NOMO-1 treated with DMSO at 0.1 percent for 48 hours (cell line): ENCODE results near the gene WNT10A.

ENCODE experiments used
- DNase-seq: peaks from one replicate; lab custom pipeline; 2025; ENCODE audit not compliant: unreplicated experiment; lab: John Stamatoyannopoulos, UW

Gene WNT10A

DNA sequence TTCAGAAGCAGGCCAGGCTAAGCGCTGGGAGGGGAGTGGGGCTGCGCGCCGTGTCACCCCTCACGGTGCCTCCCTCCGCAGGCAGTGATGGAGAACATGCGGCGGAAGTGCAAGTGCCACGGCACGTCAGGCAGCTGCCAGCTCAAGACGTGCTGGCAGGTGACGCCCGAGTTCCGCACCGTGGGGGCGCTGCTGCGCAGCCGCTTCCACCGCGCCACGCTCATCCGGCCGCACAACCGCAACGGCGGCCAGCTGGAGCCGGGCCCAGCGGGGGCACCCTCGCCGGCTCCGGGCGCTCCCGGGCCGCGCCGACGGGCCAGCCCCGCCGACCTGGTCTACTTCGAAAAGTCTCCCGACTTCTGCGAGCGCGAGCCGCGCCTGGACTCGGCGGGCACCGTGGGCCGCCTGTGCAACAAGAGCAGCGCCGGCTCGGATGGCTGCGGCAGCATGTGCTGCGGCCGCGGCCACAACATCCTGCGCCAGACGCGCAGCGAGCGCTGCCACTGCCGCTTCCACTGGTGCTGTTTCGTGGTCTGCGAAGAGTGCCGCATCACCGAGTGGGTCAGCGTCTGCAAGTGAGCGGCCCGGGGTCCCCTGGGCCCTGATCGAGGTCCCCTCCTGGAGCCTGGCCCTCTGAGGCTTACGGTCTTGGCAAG is 12.2 kb downstream of the WNT10A start:
- DNase-seq: peak; percentile 62

DNA sequence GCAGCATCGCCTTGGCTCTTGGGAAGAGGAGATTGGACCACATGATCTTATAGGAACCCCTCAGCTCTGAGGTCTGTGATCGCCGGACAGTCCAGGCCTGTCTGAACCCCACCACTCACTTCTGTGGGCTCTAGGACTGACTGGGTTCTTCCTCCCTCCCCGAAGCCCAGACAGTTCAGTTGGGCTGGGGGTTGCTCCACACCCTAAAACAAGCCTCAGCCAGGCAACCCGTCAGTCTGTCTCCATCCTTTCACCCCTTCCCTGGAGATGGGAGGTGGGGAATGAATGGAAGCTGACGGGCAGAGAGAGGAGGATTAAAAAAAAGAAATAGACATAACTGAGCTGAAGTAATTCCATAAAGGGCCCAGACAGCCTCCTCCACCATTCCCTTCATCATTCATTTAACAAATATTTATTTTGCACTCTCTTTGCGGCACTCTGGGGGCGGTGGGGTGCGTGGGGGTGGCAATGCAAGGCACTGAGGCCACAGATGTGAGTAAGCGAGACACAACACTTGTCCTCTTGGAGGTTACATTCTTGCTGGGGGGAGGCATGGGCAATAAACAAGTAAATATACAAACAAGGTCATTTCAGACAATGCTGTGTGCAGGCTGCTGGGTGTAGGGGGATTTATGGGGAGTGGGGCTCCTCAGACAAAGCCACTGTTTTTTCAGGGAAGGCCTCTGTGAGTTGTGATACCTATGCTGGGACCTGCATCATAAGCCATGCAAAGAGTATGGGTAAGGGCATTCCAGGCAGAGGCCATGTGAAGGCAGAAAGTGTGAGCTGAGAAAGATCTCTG is 12.9 kb downstream of the WNT10A start:
- DNase-seq: no peak

DNA sequence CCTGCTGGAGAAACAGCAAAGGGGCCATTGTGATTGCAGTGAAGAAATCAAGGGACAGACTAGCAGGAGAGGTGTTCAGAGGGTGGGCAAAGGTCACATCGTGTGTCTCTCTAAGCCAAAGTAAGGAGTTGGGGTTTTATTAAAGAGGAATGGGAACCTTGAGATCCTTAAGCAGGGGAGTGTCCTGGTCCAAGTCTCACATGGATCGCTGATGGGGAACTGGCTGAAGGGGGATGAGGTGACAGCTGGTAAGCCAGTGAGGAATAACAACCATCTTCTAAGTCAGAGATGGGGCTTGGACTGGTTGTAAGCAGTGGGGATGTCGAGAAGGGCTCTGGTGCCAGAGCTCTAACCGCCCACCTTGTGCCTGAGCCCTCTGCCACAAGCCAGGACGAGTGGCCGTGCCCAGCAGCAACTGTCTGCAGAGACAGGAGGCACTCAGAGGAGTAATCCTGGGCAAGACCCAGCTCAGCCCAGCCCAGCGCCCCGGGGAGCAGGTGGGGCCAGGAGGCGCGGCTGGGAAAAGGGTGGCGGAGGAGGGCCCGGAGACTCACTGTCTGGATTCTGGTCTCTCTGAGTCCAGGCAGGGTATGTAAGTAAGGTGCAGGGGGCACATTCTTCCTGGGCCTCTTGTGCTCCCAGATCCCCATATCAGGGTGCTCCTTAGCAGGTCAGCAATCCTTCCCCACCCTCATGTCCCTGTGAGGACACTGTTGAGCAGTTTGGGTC is 13.7 kb downstream of the WNT10A start:
- no peak for DNase-seq

DNA sequence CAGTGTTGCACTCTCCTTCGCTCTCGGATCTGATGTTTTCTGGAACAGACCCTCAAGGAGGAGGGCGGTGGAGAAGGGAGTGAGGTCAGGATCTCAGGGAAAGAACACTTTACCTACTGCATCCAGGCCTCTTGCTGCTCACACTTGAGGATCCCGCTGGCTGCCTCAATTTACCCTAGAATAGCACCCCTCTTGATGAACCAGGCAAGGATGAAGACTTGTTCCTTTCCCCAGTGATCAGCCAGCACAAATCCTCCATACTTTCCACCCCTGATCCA is 14.2 kb downstream of the WNT10A start:
- no peak for DNase-seq

DNA sequence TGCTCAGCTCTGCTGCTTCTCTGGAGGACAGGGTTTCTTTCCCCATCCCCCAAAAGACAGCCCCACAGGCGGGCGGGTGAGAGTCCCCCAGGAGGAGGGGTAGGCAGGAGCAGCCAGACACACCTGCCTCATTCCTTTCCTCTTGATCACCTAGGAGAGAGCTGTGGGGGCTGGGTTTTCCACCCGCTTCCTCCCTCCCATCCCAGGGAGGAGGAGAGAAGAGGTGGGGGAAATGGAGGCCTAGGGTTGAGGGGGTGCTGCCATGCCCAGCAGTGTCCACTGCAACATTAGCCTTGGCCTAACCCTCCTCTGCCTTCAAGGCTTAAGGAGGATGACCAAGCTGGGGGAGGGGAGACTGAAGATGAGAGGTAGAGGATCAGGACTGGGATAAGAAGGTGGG is 14.7 kb downstream of the WNT10A start:
- no peak for DNase-seq

DNA sequence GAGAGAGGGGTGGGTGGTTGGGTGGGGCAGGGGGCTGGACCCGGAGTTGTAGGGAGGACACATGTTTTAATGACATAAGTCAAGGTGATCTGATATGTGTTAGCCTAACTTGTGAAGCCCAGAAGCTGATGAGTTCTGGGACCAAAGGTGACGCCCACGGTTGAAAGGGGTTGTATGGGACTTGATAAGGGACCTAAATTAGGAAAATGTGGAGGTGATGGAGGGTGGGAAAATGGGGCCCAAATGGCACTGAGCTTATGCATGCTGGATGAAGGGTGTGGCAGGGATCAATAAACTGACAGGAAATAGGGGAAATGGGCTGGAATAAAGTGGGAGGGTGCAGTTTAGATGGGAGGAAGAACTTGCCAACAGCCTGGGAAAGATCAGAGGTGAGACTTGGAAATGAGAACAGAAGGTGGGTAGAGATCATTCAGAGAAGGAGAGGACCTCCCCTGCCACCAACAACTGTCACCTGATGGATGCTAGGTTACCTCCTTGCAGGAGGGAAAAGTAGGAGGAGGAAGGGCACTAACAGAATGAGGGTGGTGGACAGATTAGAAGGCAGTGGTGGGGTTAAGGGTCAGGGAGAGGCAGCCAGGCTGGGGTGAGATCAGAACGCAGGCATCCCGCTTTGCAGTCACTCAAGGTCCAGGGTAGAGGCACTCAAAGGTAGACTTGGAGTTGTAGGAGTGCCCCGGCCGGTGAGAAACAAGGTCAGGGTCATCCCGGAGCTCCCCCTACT is 15.3 kb downstream of the WNT10A start:
- no peak for DNase-seq

DNA sequence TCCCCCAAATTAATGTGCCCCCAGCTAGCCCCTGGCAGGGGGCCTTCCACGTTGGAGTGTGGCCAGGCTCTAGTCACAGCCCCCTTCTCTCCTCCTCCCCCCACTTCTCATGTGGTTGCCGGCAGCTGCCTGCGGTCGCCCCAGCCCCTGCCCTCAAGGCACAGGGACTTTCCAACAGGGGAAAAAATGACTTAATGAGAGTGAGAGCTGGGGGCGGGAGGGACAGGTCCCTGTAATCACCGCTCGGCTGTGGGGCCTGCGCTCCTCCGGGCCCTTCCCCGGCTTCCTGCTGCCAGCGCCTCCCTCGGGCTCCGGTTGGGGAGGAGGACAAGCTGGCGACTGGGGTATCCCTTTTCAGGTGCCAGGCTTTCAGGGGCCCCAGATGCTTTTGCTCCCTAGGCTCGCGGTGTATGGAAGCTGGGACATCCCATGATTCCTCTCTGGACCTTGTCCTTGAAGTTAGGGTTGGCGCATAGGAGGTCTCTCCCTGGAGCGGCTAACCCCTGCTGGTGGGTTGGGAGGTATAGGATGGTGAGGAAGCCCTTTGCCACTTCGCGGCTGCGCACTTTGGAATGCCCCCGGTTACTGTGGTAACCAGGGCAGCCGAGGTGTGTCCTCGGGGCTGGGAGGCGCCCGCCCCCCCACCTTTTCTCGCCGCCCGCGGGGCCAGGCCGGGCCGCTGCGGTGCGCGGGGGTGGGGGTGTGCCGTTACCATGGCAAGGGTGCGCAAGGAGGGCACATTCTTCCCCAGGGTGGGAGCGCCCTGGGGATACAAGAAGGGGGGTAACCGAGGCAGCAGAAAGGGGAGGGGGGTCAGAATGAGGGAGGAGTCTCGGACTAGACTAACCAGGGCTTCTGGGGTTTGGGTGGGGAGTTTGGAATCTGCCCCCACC is 16.1 kb downstream of the WNT10A start:
- DNase-seq: no peak

DNA sequence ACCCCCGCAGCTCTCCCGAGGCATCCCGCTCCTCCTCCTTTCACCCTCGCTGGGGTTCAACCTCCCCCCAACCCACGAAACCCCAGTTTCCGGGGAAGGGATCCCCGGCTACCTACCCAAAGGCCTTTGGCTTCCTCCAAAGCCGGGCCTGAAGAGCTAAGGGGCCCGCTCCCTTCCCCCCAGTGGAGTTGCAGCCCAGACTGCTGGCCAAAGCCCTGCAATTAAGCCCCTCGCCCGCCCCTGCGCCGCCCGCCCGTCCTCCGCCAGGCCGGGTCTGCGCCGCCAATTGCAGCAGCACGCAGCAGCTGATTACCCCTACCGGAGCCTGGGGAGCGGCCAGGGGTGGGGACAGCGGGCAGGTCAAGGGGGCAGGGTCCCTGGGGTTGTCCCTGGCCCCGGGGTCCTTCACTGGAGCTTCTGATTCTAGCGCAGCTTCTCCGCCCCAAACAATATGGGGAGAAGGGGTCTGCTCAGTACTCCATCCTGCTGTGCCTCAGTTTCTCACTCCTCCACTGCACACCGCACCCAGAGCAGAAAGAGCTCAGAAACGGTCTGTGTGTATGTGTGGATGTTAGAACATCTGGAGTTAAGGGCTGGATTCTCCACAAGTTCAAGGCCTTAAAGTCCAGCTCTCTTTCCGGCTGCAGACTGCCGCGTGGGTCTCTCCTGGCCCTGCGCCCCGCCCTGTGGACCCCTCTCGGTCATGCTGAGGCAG is 16.9 kb downstream of the WNT10A start:
- no peak for DNase-seq

DNA sequence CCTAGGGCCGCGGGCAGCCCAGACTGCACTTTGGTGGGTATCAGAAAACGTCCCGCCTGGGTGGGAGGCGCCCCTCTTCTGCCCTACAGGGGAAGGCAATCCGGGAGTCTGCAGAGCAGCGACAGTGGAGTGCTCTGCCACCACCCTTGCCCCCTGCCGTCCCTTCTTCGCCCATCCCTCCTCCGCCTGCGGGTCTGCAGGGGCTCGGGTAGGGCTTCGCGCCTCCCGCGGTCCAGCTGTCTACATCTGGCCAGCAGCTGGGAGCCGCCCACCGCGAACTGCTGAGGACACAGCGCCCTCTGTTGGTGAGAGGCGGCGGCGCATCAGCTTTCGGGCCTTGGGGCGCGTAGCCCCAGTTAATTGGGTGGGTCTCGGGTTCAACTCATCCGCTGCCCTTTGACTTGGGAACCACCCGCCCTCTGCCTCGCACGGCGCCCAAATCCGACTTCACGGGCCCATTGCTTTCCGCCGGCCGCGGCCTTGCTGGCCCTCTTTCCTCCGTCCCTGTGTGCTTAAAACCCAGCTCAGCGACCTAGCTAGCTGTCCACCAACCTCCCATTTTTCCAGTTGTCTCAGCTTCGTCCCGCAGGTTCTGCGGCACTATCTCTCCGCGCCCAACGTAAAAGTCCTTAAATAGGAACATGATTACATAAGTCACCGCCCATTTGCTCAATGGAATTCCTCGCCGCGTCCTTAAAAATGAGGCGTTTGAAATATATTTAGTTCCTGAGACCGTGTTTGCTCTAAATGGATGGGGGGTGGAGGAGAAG is 17.6 kb downstream of the WNT10A start:
- DNase-seq: peak; percentile 42

DNA sequence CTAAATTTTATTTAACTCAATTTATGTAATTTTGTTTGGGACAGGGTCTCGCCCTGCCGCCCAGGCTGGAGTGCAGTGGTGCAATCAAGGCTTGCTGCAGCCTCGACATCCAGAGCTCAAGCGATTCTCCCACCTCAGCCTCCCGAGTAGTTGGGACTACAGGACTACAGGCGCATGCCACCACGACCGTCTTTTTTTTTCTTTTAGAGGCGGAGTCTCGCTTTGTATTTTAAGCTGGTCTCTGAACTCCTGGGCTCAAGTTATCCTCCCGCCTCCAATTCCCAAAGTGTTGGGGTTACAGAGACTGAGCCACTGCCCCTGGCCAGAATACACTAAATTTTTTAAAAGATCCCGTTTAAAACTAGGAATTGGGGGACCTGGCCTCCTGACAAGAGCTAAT is 18.5 kb downstream of the WNT10A start:
- no peak for DNase-seq

DNA sequence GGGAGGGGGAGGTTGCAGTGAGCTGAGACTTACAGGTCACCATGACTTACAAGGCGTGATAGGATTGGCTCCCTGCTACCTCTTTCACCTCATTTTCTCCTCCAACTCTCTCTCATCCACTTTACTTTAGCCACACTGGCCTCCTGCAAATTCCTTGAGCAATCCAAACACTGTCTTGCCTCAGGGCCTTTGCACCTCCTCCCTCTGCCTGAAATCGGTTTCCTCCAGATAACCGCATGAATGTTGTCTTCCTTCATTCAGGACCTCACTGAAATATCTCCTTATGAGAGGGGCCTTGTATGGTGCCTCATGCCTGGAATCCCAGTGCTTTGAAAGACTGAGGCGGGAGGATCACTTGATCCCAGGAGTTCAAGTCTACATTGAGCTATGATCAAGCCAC is 21.8 kb downstream of the WNT10A start:
- DNase-seq: no peak

DNA sequence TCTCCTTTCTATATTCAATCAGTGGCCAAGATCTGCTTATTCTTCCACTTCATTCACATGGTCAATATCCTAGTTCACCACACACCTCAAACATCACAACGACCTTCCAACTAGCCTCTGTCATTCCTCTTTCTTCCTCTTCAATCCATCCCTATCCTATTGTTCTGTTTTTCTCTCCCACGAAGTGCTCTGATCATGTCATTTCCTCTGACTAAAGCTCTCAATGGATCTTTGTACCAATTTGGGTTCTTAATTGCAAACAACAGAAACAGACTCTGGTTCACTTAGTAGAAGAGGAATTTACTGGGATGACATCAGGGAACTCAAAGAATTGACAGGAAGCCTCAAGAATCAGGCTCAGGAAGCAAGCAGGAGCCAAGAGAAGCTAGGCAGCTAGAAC is 23.5 kb downstream of the WNT10A start:
- DNase-seq: no peak

DNA sequence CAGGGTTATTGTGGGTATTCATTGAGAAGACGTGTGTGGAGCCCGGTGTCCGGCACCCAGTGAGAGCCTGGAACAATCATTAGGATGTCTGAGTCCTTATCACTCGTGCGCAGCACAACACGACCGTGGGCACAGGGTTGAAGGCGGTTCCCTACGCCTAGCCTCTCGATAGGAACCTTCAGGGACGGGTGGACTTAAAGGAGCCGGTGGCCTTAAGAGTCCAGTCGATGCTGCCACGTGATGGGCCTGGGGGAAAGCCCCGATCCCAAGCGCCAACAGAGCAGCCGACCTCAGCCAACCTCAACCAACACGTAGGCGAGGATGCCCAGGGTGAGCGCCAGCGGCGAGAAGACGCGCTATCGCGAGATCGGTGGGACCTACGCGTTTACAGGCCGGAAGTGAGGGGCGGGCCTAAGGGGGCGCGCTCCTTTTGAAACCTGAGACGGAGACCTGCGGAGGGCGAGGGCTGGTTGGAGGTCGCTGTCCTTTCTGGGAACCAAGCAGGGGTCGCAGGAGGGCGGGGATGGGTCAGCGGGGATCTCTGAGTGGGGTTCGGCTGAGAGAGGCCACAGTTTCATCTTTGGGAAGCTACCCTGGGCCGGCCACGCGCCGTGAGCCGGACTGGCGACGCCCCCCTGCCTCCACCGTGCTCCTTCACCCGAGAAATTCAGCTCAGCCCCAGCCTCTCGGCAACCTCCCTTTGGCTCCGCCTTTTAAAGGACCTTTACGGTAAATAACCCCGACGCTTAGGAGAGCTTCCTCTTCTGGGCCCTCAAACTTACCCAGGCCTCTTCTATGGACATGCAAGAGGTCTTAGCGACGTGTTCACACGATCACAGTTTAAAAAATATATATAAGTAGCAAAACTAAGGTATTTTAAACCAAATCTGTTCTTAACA is 28.3 kb downstream of the WNT10A start:
- peak; percentile 93 for DNase-seq

DNA sequence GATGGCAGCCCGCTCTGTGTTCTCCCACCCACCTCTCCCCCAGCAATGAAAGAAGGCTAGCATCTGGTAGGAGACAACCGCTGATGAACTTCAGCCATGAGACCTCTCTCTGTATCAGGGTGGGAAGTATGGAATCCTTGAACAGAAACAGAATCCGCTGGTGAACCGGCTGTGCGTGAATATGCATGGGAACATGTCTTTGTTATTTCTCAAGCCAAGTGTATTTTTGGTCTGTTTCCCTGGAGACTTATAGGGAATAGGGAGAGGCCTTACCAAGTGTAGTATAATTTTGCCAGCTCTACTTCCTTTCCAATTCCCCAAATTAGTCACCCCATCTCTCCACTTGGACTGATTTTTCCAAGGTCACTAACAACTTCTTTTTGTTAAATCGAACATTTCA is 30.1 kb downstream of the WNT10A start:
- DNase-seq: no peak

DNA sequence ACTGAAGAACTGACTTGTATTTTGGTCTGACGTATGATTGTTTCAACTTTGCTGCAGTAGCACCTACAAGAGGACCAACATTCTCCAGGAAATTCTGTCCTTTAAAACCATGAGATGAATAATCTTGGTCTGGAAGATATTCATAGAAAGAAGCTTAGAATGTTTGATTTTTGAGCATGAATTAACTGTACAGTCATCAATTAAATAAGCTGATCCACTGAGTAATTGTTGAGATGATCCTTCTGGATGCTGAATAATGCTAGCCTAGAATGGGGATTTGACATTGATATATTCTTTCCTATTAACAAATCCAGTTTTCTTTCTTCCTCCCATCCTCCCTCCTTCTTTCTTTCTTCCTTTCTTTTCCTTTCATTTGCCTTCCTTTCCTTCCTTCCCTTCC is 39.9 kb downstream of the WNT10A start:
- no peak for DNase-seq

DNA sequence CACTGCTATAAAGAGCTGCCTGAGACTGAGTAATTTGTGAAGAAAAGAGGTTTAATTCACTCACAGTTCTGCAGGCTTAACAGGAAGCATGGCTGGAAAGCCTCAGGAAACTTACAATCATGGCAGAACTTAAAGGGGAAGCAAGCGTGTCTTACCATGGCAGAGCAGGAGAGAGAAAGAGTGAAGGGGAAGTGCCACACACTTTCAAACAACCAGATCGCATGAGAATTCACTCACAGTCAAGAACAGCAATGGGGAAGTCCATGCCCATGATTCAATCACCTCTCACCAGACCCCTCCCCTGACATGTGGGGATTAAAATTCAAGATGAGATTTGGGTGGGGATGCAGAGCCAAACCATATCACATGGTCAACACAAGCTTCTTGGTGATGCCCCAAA is 44.1 kb downstream of the WNT10A start:
- no peak for DNase-seq

DNA sequence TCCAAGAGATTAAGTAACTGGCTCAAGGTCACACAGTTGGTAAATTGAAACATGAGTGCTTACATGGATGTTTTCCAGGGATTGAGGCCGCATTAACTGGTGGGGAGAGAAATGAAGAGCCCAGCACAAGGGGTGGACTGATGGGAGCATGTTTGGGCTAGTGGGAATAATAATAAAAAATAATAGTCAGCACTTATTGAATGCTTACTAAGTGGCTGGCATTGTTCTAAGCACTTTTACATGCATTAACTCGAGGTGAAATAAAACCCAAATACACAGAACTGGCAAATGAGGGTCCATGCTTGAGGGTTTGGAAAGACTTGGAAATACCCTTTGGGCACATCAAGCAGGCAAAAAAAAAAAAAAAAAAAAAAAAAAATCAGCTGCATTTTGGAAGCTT is 44.8 kb downstream of the WNT10A start:
- no peak for DNase-seq

DNA sequence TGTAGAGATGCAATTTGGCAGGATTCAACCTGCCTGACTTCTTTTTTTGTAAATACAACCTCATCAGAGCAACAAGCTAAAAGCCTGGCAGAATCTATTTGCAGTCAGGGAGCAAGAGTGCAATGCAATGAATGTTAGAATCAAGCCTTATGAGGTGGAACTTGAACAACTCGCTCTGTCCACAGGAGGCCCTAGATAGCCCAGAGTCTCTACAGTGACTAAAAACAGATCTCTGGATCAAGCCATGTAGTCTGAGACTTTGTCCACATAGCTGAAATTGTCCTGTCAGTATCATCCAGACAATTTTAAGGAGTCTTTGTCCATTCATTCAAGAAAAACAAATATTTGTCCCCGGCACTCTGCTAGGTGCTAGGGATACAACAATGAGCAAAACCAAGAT is 46.8 kb downstream of the WNT10A start:
- no peak for DNase-seq
